A673 (cell line): ENCODE measurements around the gene CACNB1. TPM values are rescaled to one million over a fixed set of nuclear protein-coding genes. Genes with fewer than 3 reads are reported as not detected.

Experiments
- BruUV-seq: library from RNA; stranded (reverse); fragments of 400-500 nt; replicated peaks from 2 replicates; lab custom pipeline; 2021; lab: Mats Ljungman, UMichigan
- CTCF ChIA-PET: fragments of 300-600 bp; sonication (Branson Sonifier 250); formaldehyde crosslinking; loops from one replicate; lab custom pipeline; 2022; ENCODE audit warnings: antibody characterized with exemption; lab: Charles Lee
- POLR2A ChIA-PET: fragments of 300-600 bp; sonication (Branson Sonifier 250); formaldehyde crosslinking; loops from one replicate; lab custom pipeline; 2022; ENCODE audit warnings: antibody characterized with exemption; ENCODE audit not compliant: low non-redundant PET; lab: Charles Lee
- DNase-seq: peaks from one replicate; pipeline ENCODE4 v3.0.0-alpha.2; 2015; ENCODE audit warnings: low spot score
- H3K27ac ChIP-seq: fragments of 200-600 bp; sonication (generic); 2 replicates; pipeline ENCODE4 v1.5.1; 2016; ENCODE audit warnings: mixed run types, low read depth, mild to moderate bottlenecking, mixed read lengths, antibody characterized with exemption, low read length; ENCODE audit not compliant: poor library complexity, severe bottlenecking
- H3K27me3 ChIP-seq: fragments of 200-600 bp; sonication (generic); replicated peaks from 2 replicates; pipeline ENCODE4 v1.6.1; 2017; ENCODE audit warnings: mixed run types, low read depth, mild to moderate bottlenecking, mixed read lengths, antibody characterized with exemption, low read length; ENCODE audit not compliant: insufficient read depth, poor library complexity
- H3K36me3 ChIP-seq: fragments of 200-600 bp; sonication (generic); 2 replicates; pipeline ENCODE4 v1.6.1; 2016; ENCODE audit warnings: mixed run types, mild to moderate bottlenecking, mixed read lengths, antibody characterized with exemption, low read length; ENCODE audit not compliant: insufficient read depth, poor library complexity, severe bottlenecking
- H3K4me1 ChIP-seq: fragments of 200-600 bp; sonication (generic); 2 replicates; pipeline ENCODE4 v1.6.1; 2017; ENCODE audit warnings: mixed run types, mild to moderate bottlenecking, mixed read lengths, antibody characterized with exemption, low read length; ENCODE audit not compliant: insufficient read depth, poor library complexity, severe bottlenecking
- H3K4me3 ChIP-seq: fragments of 200-600 bp; sonication (generic); 2 replicates; pipeline ENCODE4 v1.5.1; 2016; ENCODE audit warnings: low read depth, mixed run types, mild to moderate bottlenecking, mixed read lengths, low read length; ENCODE audit not compliant: poor library complexity, severe bottlenecking
- H3K9me3 ChIP-seq: fragments of 200-600 bp; sonication (generic); 2 replicates; pipeline ENCODE4 v1.6.1; 2016; ENCODE audit warnings: mixed run types, low read depth, mild to moderate bottlenecking, mixed read lengths, antibody characterized with exemption, low read length; ENCODE audit not compliant: poor library complexity, severe bottlenecking
- CTCF ChIP-seq: fragments of 300-800, 200-600 bp; sonication (generic); conservative IDR thresholded peaks from 2 replicates; pipeline ENCODE4 v1.5.1; 2017; ENCODE audit warnings: low read depth, mild to moderate bottlenecking, antibody characterized with exemption, low read length, moderate library complexity, mixed read lengths
- EZH2 ChIP-seq: fragments of 200-600 bp; sonication (generic); IDR thresholded peaks from 2 replicates; pipeline ENCODE4 v1.6.1; 2017; ENCODE audit warnings: borderline replicate concordance, low read depth, mild to moderate bottlenecking, mixed read lengths, antibody characterized with exemption, low read length; ENCODE audit not compliant: poor library complexity, severe bottlenecking
- intact Hi-C: fragments of 100-400 bp; cut with micrococcal nuclease; formaldehyde crosslinking; loops from one replicate; pipeline ENCODE4 v1.10.0; 2022; ENCODE audit not compliant: unreplicated experiment
- total RNA-seq: library from RNA; stranded (reverse); gene quantifications from 2 replicates; pipeline ENCODE4 v1.2.3, GENCODE V29; 2021

CACNB1 gene
- total RNA-seq, 1 experiment from 2014 or later: 8.0 TPM

GRCh38 chr17:39191750-39192510 lies 5.5 kb downstream of the CACNB1 start:
- intact Hi-C loops: no loop called here
- DNase-seq: no peak
- ChIA-PET POLR2A (no interaction called here), CTCF (no interaction called here)
- H3K36me3 ChIP-seq: peaks cover 3% of the 10 kb centered on the region
- TF ChIP-seq CTCF (no peak), EZH2 (no peak)
- H3K27me3 ChIP-seq: no peaks in the 10 kb centered on the region
- H3K4me1 ChIP-seq: peaks cover 16% of the 10 kb centered on the region
- no TSS peak for BruUV-seq
- no peaks in the 10 kb centered on the region for H3K9me3 ChIP-seq
- no peak overlapping the region for H3K27ac ChIP-seq
- no peak overlapping the region for H3K4me3 ChIP-seq

GRCh38 chr17:39187152-39187830 lies 10.2 kb downstream of the CACNB1 start:
- TF ChIP-seq CTCF: no peak
- no peak for TF ChIP-seq EZH2
- no peak for DNase-seq
- no TSS peak for BruUV-seq

GRCh38 chr17:39186481-39187002 lies 10.9 kb downstream of the CACNB1 start:
- no peak for TF ChIP-seq EZH2
- no peak for TF ChIP-seq CTCF
- H3K36me3 ChIP-seq: peaks cover 3% of the 10 kb centered on the region
- intact Hi-C loops: no loop called here
- CTCF ChIA-PET: no interaction called here
- no peaks in the 10 kb centered on the region for H3K9me3 ChIP-seq
- no TSS peak for BruUV-seq
- no peaks in the 10 kb centered on the region for H3K4me1 ChIP-seq
- no peak overlapping the region for H3K4me3 ChIP-seq
- POLR2A ChIA-PET: no interaction called here
- no peak for DNase-seq
- H3K27me3 ChIP-seq: no peaks in the 10 kb centered on the region
- H3K27ac ChIP-seq: no peak overlapping the region

More at GRCh38 chr17:39187152-39187830, 10.2 kb downstream of the CACNB1 start:
- POLR2A ChIA-PET: no interaction called here
- H3K4me1 ChIP-seq: no peaks in the 10 kb centered on the region
- no peak overlapping the region for H3K27ac ChIP-seq
- CTCF ChIA-PET: no interaction called here
- no peak overlapping the region for H3K4me3 ChIP-seq
- peaks cover 3% of the 10 kb centered on the region for H3K36me3 ChIP-seq
- intact Hi-C loops: no loop called here
- H3K27me3 ChIP-seq: no peaks in the 10 kb centered on the region
- no peaks in the 10 kb centered on the region for H3K9me3 ChIP-seq
